Prostate gland (tissue), 2 donors: ENCODE measurements around the gene LBR.

ENCODE experiments used
- CTCF ChIP-seq, 4 experiments: fragments of 200-600 bp in 2 of 4; fragments of 450-650 bp in 2 of 4; sonication (generic) in 2 of 4; IDR thresholded peaks; 1 replicate in 3 of 4; 2 replicates in 1 of 4; pipeline ENCODE4 v1.5.1; 2016 to 2019; ENCODE audit warnings: antibody characterized with exemption in 4 of 4, mild to moderate bottlenecking in 2 of 4, moderate library complexity in 2 of 4
- POLR2A ChIP-seq: fragments of 450-650 bp; IDR thresholded peaks from one replicate; pipeline ENCODE4 v1.6.1; 2016; ENCODE audit warnings: antibody characterized with exemption, mild to moderate bottlenecking
- POLR2AphosphoS5 ChIP-seq: sonication (generic); formaldehyde crosslinking; IDR thresholded peaks from one replicate; pipeline ENCODE4 v1.6.1; 2017; ENCODE audit warnings: antibody characterized with exemption

DNA sequence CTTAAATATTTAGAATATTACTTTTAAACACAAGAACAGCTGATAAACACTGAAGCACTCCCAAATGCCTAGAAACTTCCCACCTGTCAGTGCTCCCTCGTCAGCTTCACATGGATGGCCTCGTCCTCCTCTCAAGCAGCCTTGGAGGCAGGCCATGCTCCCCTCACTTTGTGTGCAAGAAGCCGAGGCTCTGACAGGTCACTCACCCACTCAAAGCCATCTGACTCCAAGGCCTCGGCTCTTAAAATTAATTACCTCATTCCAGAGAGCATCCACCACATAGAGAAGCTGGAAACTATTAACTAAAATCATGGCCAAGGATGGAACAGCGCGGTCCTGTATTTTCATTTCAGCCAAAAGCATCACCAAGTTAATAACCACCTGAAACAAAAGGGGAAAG lies 17.8 kb downstream of the LBR start:
- no peak for TF ChIP-seq POLR2A
- no peak for TF ChIP-seq POLR2AphosphoS5
- TF ChIP-seq CTCF (IDR thresholded peaks at IDR 0.05), result no peak
